NCI-H1436 (cell line): ENCODE results near the gene CDH8.
A peak's percentile ranks its signal among the peaks of the same experiment; 100 is the strongest.

Source experiments
- DNase-seq: peaks from one replicate; lab custom pipeline; 2025; lab: John Stamatoyannopoulos, UW

The CDH8 gene

DNA sequence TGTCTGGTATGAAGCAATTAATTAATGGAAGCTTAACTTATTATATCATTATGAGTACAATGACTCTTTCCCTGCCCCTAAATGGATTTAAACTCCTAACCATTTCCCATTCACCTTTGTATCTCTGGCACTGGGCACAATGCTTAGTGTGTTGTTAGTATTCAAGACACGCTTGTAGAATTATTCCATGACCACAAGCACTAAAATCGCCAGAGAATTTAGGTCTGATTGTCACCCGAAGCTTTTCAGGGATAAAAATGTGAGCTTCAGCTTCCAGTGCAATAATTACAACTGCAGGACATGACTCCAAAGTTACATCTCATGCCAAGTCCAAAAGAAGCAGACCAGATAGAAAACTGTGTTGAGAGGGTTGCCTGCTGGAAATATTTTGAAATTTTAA lies 101.6 kb downstream of the CDH8 start:
- DNase-seq, result no peak

GRCh38 chr16:61929776-61930175 lies 106.5 kb downstream of the CDH8 start:
- no peak for DNase-seq

DNA sequence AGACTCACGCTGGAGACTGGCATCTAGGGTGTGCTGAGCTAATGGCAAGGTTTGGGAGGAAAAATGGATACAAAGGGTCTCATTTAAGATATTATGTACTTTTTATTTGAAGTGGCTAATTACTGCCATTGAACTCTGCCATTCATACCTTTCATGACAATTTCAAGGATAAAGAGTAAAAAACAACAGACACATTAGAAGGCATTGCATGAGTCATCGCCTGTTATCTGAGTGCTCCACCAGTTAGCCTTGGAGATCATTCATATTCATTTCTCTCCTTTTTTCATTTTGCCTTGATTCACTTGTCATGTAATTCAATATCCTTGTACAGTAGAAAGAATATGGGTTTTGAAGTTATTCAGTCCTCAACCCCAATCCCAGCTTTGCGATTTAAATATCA lies 109.5 kb downstream of the CDH8 start:
- DNase-seq, result peak; percentile 93

DNA sequence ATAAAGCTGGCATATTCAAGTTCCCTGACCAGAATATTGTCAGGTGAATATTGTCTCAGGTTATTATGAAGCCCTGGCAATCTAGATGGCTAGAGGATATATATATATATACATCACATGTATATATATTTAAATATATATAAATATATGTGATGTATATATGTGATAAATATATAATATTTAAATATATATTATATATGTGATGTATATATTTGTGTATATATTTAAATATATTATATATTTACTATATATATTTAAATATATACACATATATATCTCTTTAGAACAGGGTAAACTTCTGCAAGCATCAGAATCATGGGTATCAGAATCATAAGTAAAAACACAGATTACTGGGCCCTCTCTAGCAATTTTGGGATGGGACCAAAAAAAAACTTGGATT lies 112.6 kb downstream of the CDH8 start:
- DNase-seq, result no peak

GRCh38 chr16:61921373-61921772 lies 114.9 kb downstream of the CDH8 start:
- DNase-seq, result no peak

DNA sequence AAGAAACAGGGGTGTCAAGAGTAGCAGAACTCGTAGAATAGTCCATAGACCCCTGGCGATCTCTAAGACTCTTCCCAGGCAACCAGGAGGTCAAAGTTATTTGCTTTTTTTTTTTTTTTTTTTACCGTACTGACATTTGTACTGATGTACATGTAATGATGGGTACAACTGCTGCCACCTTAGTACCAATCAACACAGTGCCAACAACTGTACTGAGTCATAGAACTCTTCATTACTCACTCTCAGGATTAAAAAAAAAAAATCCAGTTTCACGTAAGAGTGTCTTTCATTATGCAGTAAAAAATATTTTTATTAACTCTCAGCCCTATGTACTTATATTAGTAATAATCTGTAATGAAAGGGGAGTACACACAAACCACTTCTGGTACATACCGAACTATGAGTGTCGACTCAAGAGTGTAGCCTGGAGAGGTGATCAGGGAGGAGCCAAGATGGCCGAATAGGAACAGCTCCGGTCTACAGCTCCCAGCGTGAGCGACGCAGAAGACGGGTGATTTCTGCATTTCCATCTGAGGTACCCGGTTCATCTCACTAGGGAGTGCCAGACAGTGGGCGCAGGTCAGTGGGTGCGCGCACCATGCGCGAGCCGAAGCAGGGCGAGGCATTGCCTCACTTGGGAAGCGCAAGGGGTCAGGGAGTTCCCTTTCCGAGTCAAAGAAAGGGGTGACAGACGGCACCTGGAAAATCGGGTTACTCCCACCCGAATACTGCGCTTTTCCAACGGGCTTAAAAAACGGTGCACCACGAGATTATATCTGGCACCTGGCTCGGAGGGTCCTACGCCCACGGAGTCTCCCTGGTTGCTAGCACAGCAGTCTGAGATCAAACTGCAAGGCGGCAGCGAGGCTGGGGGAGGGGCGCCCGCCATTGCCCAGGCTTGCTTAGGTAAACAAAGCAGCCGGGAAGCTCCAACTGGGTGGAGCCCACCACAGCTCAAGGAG lies 118.1 kb downstream of the CDH8 start:
- peak; percentile 19 for DNase-seq

DNA sequence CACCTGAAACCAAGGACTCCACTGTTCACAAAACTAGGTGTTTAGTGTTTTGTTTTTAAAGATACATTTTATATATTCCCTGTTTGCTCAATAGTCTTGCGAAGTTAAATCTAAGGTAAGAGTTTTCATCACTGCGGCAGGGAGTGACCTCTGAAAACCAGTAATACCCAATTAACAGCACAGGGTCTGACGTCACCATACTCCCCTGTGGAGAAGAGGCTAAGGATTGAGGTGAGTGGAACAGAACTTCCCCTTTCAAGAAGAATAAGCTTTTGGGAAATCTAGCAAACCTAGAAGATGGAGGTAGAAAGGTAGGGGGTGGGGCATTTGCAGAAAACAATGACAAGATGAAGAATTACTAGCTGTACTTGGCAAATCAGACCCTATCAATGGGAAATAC lies 120.7 kb downstream of the CDH8 start:
- no peak for DNase-seq

GRCh38 chr16:61909074-61909473 lies 127.2 kb downstream of the CDH8 start:
- DNase-seq, result no peak

GRCh38 chr16:61908426-61908825 lies 127.8 kb downstream of the CDH8 start:
- no peak for DNase-seq

GRCh38 chr16:61901689-61902088 lies 134.5 kb downstream of the CDH8 start:
- DNase-seq, result no peak

DNA sequence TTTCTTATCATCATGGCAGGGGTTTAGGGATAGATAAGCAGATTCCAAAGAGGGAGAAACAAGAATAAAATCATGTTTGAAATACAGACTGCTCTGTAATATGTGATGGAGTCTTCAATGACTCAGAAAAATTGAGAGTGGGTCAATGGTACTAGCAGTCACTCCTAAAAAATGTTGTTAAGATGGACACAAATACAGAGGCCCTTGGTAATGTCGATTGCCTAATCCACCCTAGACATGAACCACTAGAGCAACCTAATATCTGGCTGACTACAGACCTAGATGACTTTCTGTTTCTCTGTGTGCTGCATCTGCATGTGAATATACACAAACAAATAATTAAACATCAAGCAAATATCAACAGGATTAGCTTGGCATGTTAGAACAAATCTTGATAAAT lies 135.8 kb downstream of the CDH8 start:
- DNase-seq, result no peak

DNA sequence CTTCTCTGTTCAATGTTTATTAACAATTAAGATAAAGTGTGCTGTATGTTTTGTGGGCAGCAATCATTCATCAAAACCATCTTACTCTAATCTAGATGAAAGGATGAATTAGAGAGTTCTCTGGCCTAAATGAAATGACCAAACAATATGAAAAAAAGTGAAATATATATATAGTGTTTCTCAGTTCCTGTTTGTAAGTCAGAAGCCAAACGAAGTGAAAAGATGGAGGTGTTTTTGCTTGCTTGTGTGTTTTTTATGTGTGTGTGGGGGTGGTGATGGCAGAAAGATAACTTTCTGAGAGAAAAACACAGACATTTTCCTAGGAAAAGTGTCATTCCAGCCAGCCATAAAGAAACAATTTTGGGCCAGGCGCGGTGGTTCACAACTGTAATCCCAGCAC lies 138.6 kb downstream of the CDH8 start:
- DNase-seq, result no peak

DNA sequence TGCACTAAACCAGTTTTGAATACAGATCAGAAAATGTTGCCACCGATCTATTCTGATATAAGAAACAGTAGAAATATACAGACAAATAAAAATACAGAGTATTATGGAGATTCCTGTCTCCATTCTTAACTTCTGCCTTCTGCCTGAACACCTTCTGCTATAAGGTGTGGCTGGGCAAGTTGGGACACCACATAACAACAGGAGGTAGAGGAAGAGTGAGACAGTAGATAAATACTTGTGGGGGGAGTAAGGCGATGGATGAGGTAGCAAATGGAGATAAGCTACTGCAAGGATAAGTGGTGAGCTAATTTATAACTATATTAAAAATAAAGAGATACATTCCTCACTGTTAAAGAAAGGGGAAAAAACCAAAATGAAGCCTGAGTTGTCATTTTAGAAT lies 143.7 kb downstream of the CDH8 start:
- no peak for DNase-seq

DNA sequence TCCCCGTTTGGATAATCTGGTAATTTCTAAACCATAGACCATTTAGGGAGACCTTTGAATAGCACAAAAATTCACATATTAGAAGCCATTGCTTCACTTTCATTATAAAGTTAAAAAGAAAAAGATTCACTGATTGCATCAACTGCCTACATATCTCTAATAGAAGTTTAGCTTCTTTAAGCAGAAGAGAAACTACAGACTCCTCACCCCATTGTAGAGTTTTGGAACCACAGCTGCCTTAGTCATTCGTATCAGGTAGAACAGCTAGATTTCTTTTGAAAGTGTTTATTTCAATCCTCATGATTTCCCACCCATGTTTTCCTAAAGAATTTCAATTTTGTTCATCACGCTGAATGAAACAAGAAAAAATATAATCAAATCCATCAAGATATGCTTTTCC lies 144.8 kb downstream of the CDH8 start:
- no peak for DNase-seq

GRCh38 chr16:61890386-61890785 lies 145.9 kb downstream of the CDH8 start:
- no peak for DNase-seq

DNA sequence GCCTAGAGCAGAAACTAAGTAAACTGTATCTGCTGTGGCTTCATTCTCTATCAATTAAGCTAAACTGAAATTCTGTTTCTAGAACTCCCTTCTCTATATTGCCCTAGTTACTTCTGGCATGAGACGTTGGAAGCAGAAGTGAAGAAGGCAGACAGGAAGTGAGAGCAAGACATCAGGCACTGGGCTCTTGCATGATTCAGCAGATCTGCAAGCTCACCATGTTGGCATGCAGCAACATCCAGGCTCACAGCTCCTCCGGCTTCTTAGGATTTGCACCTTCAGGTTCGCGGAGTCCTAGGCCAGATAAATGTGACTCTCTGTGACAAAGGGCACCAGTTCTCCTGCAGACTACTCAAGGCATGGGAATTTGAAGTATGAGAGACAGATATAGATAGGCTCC lies 148.3 kb downstream of the CDH8 start:
- DNase-seq, result no peak

GRCh38 chr16:61885343-61885742 lies 150.9 kb downstream of the CDH8 start:
- DNase-seq, result no peak

GRCh38 chr16:61879306-61879705 lies 156.9 kb downstream of the CDH8 start:
- DNase-seq, result no peak

DNA sequence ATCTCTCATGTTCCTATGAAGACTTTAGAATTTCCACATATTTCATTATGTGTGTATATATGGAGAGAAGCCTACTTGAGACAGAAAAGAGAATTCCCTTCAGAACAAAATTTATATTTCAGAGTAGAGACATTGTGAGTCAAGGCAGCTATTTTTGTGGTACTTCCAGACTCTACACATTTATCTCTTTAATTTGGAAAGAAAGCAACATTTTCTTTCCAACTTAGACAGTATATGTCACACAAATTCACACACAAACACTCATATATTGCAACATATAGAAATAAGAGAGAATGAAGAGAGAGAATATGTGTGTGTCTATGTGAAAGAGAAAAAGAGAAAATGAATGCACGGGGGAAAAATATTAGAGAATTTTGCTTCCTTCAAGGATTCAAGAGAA lies 158.8 kb downstream of the CDH8 start:
- no peak for DNase-seq

- no peak for DNase-seq
Observed at GRCh38 chr16:61872778-61873119, 163.5 kb downstream of the CDH8 start.

DNA sequence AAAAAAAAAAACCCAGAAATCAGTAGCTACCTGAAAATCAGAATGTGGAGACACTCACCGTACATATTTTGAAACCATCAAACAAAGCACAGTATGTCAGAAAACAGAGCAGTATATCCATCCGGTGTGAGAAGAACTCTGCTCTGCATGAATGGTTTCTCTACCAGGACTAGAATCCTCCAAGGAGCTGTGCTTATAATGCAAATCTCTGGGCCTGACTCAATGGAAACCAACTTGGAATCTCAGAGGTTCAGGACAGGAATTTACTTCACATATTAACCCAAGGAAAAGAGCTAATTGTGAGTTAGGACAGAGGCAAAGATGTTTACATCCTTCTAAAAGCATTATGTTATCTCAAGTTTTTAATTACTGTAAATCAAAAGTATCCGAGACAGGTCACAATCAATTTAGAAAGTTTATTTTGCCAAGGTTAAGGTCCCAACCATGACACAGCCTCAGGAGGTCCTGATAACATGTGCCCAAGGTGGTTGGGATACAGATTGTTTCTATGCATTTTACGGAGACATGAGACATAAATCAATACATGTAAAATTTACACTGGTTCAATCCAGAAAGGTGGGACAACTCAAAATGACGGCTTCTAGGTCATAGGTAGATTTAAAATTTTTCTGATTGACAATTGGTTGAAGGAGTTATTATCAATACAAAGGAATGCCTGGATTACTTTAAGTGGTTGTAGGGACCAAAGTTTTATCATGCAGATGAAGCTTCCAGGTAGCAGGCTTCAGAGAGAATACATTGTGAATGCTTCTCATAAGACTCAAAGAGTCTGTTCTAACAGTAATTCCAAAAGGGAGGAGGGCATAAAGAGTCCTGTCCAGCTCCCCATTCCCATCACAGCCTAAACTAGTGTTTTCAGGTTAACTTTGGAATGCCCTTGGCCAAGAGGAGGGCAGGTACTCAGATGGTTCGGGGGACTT lies 164.1 kb downstream of the CDH8 start:
- DNase-seq, result no peak

- DNase-seq, result no peak
Observed at GRCh38 chr16:61862221-61863155, 173.8 kb downstream of the CDH8 start.
